Measurements from ENCODE around the gene ZNRF2.
"Not testable (repeated sequence)": the region's sequence is repeated elsewhere in the genome, so short reads cannot be mapped to it uniquely, and the experiment has no call there.

ZNRF2 gene

GRCh38 chr7:30363778-30364563, 79.6 kb downstream of the ZNRF2 start:
- DNase-seq (ENCODE audit: low spot score): no peak

GRCh38 chr7:30364773-30365172, 80.4 kb downstream of the ZNRF2 start:
- no peak for DNase-seq (ENCODE audit: low spot score)

- no peak for DNase-seq (ENCODE audit: low spot score)
Observed at GRCh38 chr7:30365621-30366020, 81.2 kb downstream of the ZNRF2 start.

GRCh38 chr7:30366606-30367005, 82.2 kb downstream of the ZNRF2 start:
- no peak for DNase-seq (ENCODE audit: low spot score)

- DNase-seq (ENCODE audit: low spot score): no peak
Observed at GRCh38 chr7:30367561-30367960, 83.2 kb downstream of the ZNRF2 start.

GRCh38 chr7:30369879-30370278, 85.5 kb downstream of the ZNRF2 start:
- no peak for DNase-seq (ENCODE audit: low spot score)

- DNase-seq (ENCODE audit: low spot score): no peak
Observed at GRCh38 chr7:30371321-30371720, 86.9 kb downstream of the ZNRF2 start.

- no peak for DNase-seq (ENCODE audit: low spot score)
Observed at GRCh38 chr7:30378275-30378674, 93.9 kb downstream of the ZNRF2 start.

- DNase-seq (ENCODE audit: low spot score): no peak
Observed at GRCh38 chr7:30379131-30379530, 94.7 kb downstream of the ZNRF2 start.

- no peak for DNase-seq (ENCODE audit: low spot score)
Observed at GRCh38 chr7:30379741-30380140, 95.3 kb downstream of the ZNRF2 start.

GRCh38 chr7:30380294-30380693, 95.9 kb downstream of the ZNRF2 start:
- no peak for DNase-seq (ENCODE audit: low spot score)

GRCh38 chr7:30380824-30381223, 96.4 kb downstream of the ZNRF2 start:
- DNase-seq (ENCODE audit: low spot score): not testable (repeated sequence)

GRCh38 chr7:30382607-30383006, 98.2 kb downstream of the ZNRF2 start:
- DNase-seq (ENCODE audit: low spot score): no peak

GRCh38 chr7:30389791-30390190, 105.4 kb downstream of the ZNRF2 start:
- no peak for DNase-seq (ENCODE audit: low spot score)

- DNase-seq (ENCODE audit: low spot score): no peak
Observed at GRCh38 chr7:30390736-30391636, 106.6 kb downstream of the ZNRF2 start.

GRCh38 chr7:30391806-30392205, 107.4 kb downstream of the ZNRF2 start:
- DNase-seq (ENCODE audit: low spot score): no peak

GRCh38 chr7:30395676-30396075, 111.3 kb downstream of the ZNRF2 start:
- no peak for DNase-seq (ENCODE audit: low spot score)

- DNase-seq (ENCODE audit: low spot score): no peak
Observed at GRCh38 chr7:30396389-30396788, 112.0 kb downstream of the ZNRF2 start.

GRCh38 chr7:30403477-30403876, 119.1 kb downstream of the ZNRF2 start:
- DNase-seq (ENCODE audit: low spot score): no peak

GRCh38 chr7:30405179-30405578, 120.8 kb downstream of the ZNRF2 start:
- DNase-seq (ENCODE audit: low spot score): no peak

GRCh38 chr7:30406664-30407425, 122.4 kb downstream of the ZNRF2 start:
- DNase-seq (ENCODE audit: low spot score): no peak

- DNase-seq (ENCODE audit: low spot score): no peak
Observed at GRCh38 chr7:30411173-30411572, 126.8 kb downstream of the ZNRF2 start.
